Left lung (tissue), 10 donors: ENCODE measurements around the gene CDK18. TPM values are rescaled to one million over a fixed set of nuclear protein-coding genes. Genes with fewer than 3 reads are reported as not detected.
"Not testable (repeated sequence)": the region's sequence is repeated elsewhere in the genome, so short reads cannot be mapped to it uniquely, and the experiment has no call there.

Experiments used
- ATAC-seq: fragments of 200-7000 bp; cut with Tn5 transposase; one replicate; pipeline ENCODE4 v1.9.1; 2020; ENCODE audit warnings: moderate library complexity
- DNase-seq, 4 donors: peaks; one replicate each; pipeline ENCODE4 v3.0.0-alpha.2; 2013 to 2020
- H3K27ac ChIP-seq, 2 donors: fragments of 200-600 bp; sonication (generic) in 1 of 2; one replicate each; pipeline versions ENCODE4 v1.5.0 to v1.8.0; 2020 to 2021
- H3K27me3 ChIP-seq, 2 donors: fragments of 200-600 bp; sonication (generic) in 1 of 2; one replicate each; pipeline versions ENCODE4 v1.5.0 to v1.8.0; 2020 to 2021
- H3K36me3 ChIP-seq, 2 donors: fragments of 200-600 bp; sonication (generic) in 1 of 2; one replicate each; pipeline versions ENCODE4 v1.5.0 to v1.8.0; 2020 to 2021
- H3K4me1 ChIP-seq, 2 donors: fragments of 200-600 bp; one replicate each; pipeline ENCODE4 v1.8.0; 2021
- H3K4me3 ChIP-seq, 2 donors: fragments of 200-600 bp; sonication (generic) in 1 of 2; one replicate each; pipeline versions ENCODE4 v1.5.0 to v1.8.0; 2020 to 2021; ENCODE audit warnings: mild to moderate bottlenecking in 1 of 2
- H3K9me3 ChIP-seq, 2 donors: fragments of 200-600 bp; sonication (generic) in 1 of 2; one replicate each; pipeline versions ENCODE4 v1.5.0 to v1.8.0; 2020 to 2021
- CTCF ChIP-seq, 2 donors: fragments of 200-600 bp; sonication (generic) in 1 of 2; IDR thresholded peaks; one replicate each; pipeline versions ENCODE4 v1.5.0 to v1.8.0; 2021; ENCODE audit warnings: antibody characterized with exemption in 2 of 2
- intact Hi-C, 2 donors: fragments of 100-400 bp; cut with DNase I; formaldehyde crosslinking; loops; one replicate each; pipeline versions ENCODE4 v1.11.2 to v1.14.2; 2022
- polyA plus RNA-seq, 6 donors: library from polyadenylated mRNA; unstranded; fragments of 120-200 nt; gene quantifications; one replicate each; pipeline ENCODE4 v1.2.1, GENCODE V29; 2013; ENCODE audit not compliant: insufficient read length in 6 of 6
- total RNA-seq, 2 donors: library from RNA; stranded (reverse); fragmentation: NEBNext Ultra II Directional; extraction: Animal tissue kit (Norgen Biotek cat#: 25700); gene quantifications; one replicate each; pipeline ENCODE4 v1.2.1, GENCODE V29; 2021
- donor health status: DM: no; HTN: yes; CAD: no.
- donor health status: DM: no; HTN: no; CAD: no.

Gene CDK18
- total and polyA plus RNA-seq, 8 donors, result 18.5 to 30.1 (median 23.4) TPM

DNA sequence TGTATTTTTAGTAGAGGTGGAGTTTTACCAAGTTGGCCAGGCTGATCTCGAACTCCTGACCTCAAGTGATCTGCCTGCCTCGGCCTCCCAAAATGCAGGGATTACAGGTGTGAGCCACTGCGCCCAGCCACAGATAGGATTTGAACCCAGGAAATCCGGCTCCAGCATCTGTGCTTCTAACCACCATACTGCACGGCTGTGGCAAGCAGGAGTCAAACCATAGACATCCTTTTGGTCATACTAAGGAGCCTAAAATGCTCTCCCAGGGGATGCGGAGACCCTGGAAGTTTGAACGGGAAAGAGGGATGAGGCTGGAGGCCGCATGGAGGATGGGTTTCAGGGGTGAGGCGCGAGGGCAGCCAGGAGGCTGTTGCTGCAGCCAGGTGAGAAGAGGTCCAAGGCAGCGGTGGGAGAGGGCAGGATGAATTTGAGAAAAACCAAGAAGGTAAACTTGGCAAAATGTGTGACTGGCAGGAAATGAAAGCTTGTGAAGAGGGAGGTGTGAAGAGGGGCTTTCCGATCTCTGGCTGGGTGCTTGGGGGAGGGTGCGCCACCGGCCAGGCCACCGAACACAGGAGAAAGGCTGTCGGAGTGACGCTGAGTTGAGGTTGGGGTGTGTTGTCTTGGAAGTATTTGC is 24.0 kb upstream of the CDK18 start:
- Histone ChIP-seq H3K9me3 (peaks cover 0 to 6% of the 10 kb centered on the region in 2 donors), H3K4me3 (no peak overlapping the region), H3K27ac (no peak overlapping the region), H3K27me3 (peaks cover 0 to 63% of the 10 kb centered on the region in 2 donors), H3K4me1 (no peaks in the 10 kb centered on the region), H3K36me3 (no peaks in the 10 kb centered on the region)
- intact Hi-C loops, result loop anchor here in 1 of 2 donors (10.0 kb wide), 1 partner anchor 126 kb away; the partner anchor contains the start of gene KLHDC8A
- DNase-seq (no peak), ATAC-seq (no peak)
- TF ChIP-seq CTCF (IDR thresholded peaks at IDR 0.05), result no peak

DNA sequence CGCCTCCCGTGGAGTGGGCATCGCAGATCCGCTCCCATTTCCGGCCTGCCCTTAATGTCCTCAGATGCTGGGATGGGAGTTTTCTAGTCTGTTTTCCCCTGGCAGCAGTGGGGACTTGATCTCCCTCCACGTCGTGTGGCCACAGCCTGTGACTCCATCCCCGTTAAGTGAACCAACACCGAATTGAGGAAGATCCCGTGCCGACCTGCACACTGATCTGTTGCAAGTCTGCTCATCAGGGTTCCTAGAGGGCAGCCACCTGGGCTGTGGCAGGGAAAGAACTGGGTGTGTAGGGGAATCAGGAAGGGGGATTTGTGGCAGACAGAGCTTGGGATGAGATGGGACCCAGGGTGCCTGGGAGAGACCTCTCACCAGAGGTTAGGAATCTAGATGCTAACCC is 23.3 kb upstream of the CDK18 start:
- Histone ChIP-seq H3K36me3 (no peaks in the 10 kb centered on the region), H3K27ac (no peak overlapping the region), H3K4me3 (no peak overlapping the region), H3K9me3 (no peaks in the 10 kb centered on the region), H3K4me1 (no peaks in the 10 kb centered on the region), H3K27me3 (peaks cover 0 to 70% of the 10 kb centered on the region in 2 donors)
- TF ChIP-seq CTCF (IDR thresholded peaks at IDR 0.05), result no peak
- no peak for ATAC-seq
- intact Hi-C loops, result loop anchor here in 1 of 2 donors (10.0 kb wide), 1 partner anchor 126 kb away; the partner anchor contains the start of gene KLHDC8A
- no peak for DNase-seq

DNA sequence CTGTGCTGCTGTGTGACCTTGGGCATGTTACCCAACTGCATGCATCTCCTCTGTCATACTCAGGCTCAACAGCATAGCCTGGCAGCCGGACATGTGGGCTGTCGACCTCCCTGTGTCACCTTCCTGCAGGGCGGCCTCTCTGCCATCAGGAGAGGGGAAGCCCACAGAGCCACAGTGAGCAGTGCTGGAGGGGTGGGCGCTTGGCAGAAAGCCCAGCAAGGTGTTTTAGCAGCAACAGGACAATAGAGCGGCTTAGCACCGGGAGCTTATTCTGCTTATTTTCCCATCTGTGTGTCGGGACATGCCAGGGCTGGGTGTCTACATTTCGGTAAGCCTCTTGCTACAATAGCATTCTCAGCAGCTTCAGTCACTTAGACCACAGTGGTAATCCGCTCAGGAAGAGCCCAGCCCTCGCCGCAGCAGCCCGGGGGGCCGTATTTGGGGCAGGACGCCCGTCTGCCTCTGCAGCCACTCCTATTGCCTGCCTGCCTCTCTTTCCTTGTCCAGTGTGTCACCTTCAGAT is 22.8 kb upstream of the CDK18 start:
- H3K27me3 ChIP-seq, result peaks cover 0 to 70% of the 10 kb centered on the region in 2 donors
- no peak for DNase-seq
- no peak for TF ChIP-seq CTCF (IDR thresholded peaks at IDR 0.05)

DNA sequence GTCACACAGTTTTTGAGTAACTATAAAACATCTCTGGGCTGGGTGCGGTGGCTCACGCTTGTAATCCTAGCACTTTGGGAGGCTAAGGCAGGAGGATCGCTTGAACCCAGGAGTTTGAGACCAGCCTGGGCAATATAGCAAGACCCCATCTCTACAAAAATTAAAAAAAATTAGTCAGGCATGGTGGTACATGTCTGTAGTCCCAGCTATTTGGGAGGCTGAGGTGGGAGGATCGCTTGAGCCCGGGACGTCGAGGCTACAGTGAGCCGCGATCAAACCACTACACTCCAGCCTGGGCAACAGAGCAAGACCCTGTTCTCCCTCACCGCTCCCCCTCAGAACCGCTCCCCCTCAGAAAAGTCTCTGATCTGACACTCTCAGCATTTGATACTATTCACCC is 21.9 kb upstream of the CDK18 start:
- peaks cover 0 to 65% of the 10 kb centered on the region in 2 donors for H3K27me3 ChIP-seq
- not testable (repeated sequence) for H3K4me3 ChIP-seq

More for the DNA sequence above, 22.8 kb upstream of the CDK18 start:
- H3K36me3 ChIP-seq, result no peaks in the 10 kb centered on the region
- intact Hi-C loops, result loop anchor here in 1 of 2 donors (10.0 kb wide), 1 partner anchor 127 kb away; the partner anchor contains the start of gene KLHDC8A
- H3K27ac ChIP-seq, result no peak overlapping the region
- ATAC-seq, result no peak
- H3K4me1 ChIP-seq, result no peaks in the 10 kb centered on the region
- no peak overlapping the region for H3K4me3 ChIP-seq
- H3K9me3 ChIP-seq, result no peaks in the 10 kb centered on the region

DNA sequence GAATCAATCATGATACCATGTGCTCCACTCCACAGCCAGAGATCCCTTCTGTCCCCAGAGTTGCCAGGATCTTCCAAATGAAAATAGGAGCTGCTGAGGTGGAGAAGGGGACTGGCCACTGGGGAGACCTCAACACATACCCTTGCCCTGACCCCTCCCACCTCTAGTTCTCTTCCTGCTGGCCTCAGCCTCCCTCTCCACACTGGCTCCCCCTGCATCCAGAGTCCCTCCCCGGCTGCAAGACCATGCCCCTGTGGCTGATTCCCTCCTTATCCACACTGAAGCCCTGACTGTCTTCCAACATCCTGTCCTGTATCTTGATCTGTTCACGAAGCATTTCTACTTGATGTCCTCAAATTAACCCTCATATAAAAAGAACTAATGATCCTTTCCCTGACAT is 21.1 kb upstream of the CDK18 start:
- Histone ChIP-seq H3K9me3 (no peaks in the 10 kb centered on the region), H3K27ac (no peak overlapping the region), H3K4me1 (no peaks in the 10 kb centered on the region), H3K36me3 (no peaks in the 10 kb centered on the region), H3K4me3 (no peak overlapping the region), H3K27me3 (peaks cover 0 to 61% of the 10 kb centered on the region in 2 donors)
- intact Hi-C loops, result loop anchor here in 1 of 2 donors (10.0 kb wide), 1 partner anchor 129 kb away; the partner anchor contains the start of gene KLHDC8A
- no peak for TF ChIP-seq CTCF (IDR thresholded peaks at IDR 0.05)
- no peak for ATAC-seq
- DNase-seq, result no peak

More for the DNA sequence above, 21.9 kb upstream of the CDK18 start:
- intact Hi-C loops, result loop anchor here in 1 of 2 donors (10.0 kb wide), 1 partner anchor 128 kb away; the partner anchor contains the start of gene KLHDC8A
- not testable (repeated sequence) for H3K4me1 ChIP-seq, H3K27ac ChIP-seq, DNase-seq, H3K36me3 ChIP-seq, ATAC-seq, H3K9me3 ChIP-seq
